CD14-positive monocyte (primary cell): ENCODE measurements around the gene STARD5. TPM values are rescaled to one million over a fixed set of nuclear protein-coding genes. Genes with fewer than 3 reads are reported as not detected.
A peak's percentile ranks its signal among the peaks of the same experiment; 100 is the strongest.

Experiments used
- DNase-seq, 3 donors: peaks; one replicate each; pipeline ENCODE4 v3.0.0-alpha.2; 2011 to 2022
- H2AFZ ChIP-seq: 2 replicates; pipeline ENCODE4 v1.6.0; 2012; ENCODE audit warnings: mild to moderate bottlenecking, low read depth, low read length, inconsistent platforms; ENCODE audit not compliant: insufficient read depth, poor library complexity, severe bottlenecking
- H3K27ac ChIP-seq, 2 donors: 1 replicate in 1 of 2; 2 replicates in 1 of 2; pipeline ENCODE4 v1.5.1; 2012 to 2013; ENCODE audit warnings: low read length in 2 of 2, control low read depth in 1 of 2, inconsistent platforms in 1 of 2, low read depth in 1 of 2, mild to moderate bottlenecking in 1 of 2
- H3K27me3 ChIP-seq, 2 donors: one replicate each; pipeline versions ENCODE4 v1.6.0 to v1.6.1; 2011 to 2013; ENCODE audit warnings: low read length in 2 of 2; ENCODE audit not compliant: control insufficient read depth in 2 of 2, insufficient read depth in 2 of 2
- H3K36me3 ChIP-seq, 2 donors: replicated peaks in 1 of 2; 1 replicate in 1 of 2; 2 replicates in 1 of 2; pipeline versions ENCODE4 v1.5.1 to v1.6.1; 2012 to 2013; ENCODE audit warnings: low read length in 2 of 2, control low read depth in 1 of 2, inconsistent platforms in 1 of 2, mild to moderate bottlenecking in 1 of 2; ENCODE audit not compliant: insufficient read depth in 2 of 2, control insufficient read depth in 1 of 2
- H3K4me1 ChIP-seq, 2 donors: 1 replicate in 1 of 2; 2 replicates in 1 of 2; pipeline versions ENCODE4 v1.5.1 to v1.6.1; 2012 to 2013; ENCODE audit warnings: low read length in 2 of 2, control low read depth in 1 of 2, inconsistent platforms in 1 of 2, mild to moderate bottlenecking in 1 of 2, moderate library complexity in 1 of 2; ENCODE audit not compliant: insufficient read depth in 2 of 2, control insufficient read depth in 1 of 2
- H3K4me2 ChIP-seq: replicated peaks from 2 replicates; pipeline ENCODE3; 2012; ENCODE audit warnings: low read length, moderate library complexity, mild to moderate bottlenecking; ENCODE audit not compliant: poor library complexity, severe bottlenecking; ENCODE audit errors: extremely low read depth
- H3K4me3 ChIP-seq, 3 experiments: fragments of 200-600 bp in 1 of 3; sonication (generic) in 1 of 3; replicated peaks in 1 of 3; 1 replicate in 2 of 3; 2 replicates in 1 of 3; pipeline ENCODE4 v1.5.1; 2011 to 2013; ENCODE audit warnings: low read length in 3 of 3, mild to moderate bottlenecking in 3 of 3, control low read depth in 2 of 3, low read depth in 2 of 3, inconsistent platforms in 1 of 3, moderate library complexity in 1 of 3
- H3K79me2 ChIP-seq: 2 replicates; pipeline ENCODE4 v1.6.0; 2012; ENCODE audit warnings: mild to moderate bottlenecking, control low read depth, inconsistent platforms, low read length, moderate library complexity; ENCODE audit not compliant: insufficient read depth
- H3K9ac ChIP-seq: 2 replicates; pipeline ENCODE4 v1.6.0; 2017; ENCODE audit warnings: low read length, mild to moderate bottlenecking; ENCODE audit not compliant: insufficient read depth, poor library complexity, severe bottlenecking
- H3K9me3 ChIP-seq, 2 donors: replicated peaks in 1 of 2; 1 replicate in 1 of 2; 2 replicates in 1 of 2; pipeline versions ENCODE4 v1.5.1 to v1.6.1; 2012 to 2013; ENCODE audit warnings: low read length in 2 of 2, control low read depth in 1 of 2; ENCODE audit not compliant: control insufficient read depth in 1 of 2, insufficient read depth in 1 of 2
- H4K20me1 ChIP-seq: 2 replicates; pipeline ENCODE4 v1.6.0; 2012; ENCODE audit warnings: mild to moderate bottlenecking, low read length, control low read depth, moderate library complexity; ENCODE audit not compliant: insufficient read depth
- H3K27ac Mint-ChIP-seq, 7 donors: one replicate each; pipeline ENCODE4 v1.8.0; 2020; ENCODE audit warnings: mild to moderate bottlenecking in 7 of 7, mixed read lengths in 7 of 7, moderate library complexity in 6 of 7, inconsistent platforms in 2 of 7
- H3K27me3 Mint-ChIP-seq, 3 donors: one replicate each; pipeline ENCODE4 v1.8.0; 2021 to 2022; ENCODE audit warnings: low read depth in 3 of 3, mild to moderate bottlenecking in 3 of 3, mixed read lengths in 3 of 3, moderate library complexity in 3 of 3, inconsistent platforms in 1 of 3
- H3K36me3 Mint-ChIP-seq, 2 donors: one replicate each; pipeline ENCODE4 v1.8.0; 2020; ENCODE audit warnings: mixed read lengths in 2 of 2, inconsistent platforms in 1 of 2, mild to moderate bottlenecking in 1 of 2
- H3K4me1 Mint-ChIP-seq: one replicate; pipeline ENCODE4 v1.8.0; 2020; ENCODE audit warnings: mild to moderate bottlenecking, mixed read lengths
- H3K4me3 Mint-ChIP-seq, 2 donors: one replicate each; pipeline ENCODE4 v1.8.0; 2020; ENCODE audit warnings: mild to moderate bottlenecking in 2 of 2, mixed read lengths in 2 of 2, moderate library complexity in 1 of 2
- H3K9me3 Mint-ChIP-seq, 7 donors: one replicate each; pipeline ENCODE4 v1.8.0; 2020 to 2022; ENCODE audit warnings: mixed read lengths in 7 of 7, mild to moderate bottlenecking in 6 of 7, moderate library complexity in 6 of 7, inconsistent platforms in 2 of 7
- CTCF ChIP-seq: fragments of 200-600 bp; IDR thresholded peaks from one replicate; pipeline ENCODE4 v1.8.0; 2022; ENCODE audit warnings: antibody characterized with exemption, mild to moderate bottlenecking
- WGBS: methylation state at CpG from one replicate; pipeline ENCODE4 v1.1.5; 2013; ENCODE audit warnings: missing lambda C conversion rate; ENCODE audit not compliant: insufficient coverage; 5-methylcytosine and 5-hydroxymethylcytosine counted together
- intact Hi-C, 2 donors: fragments of 100-400 bp; cut with micrococcal nuclease; formaldehyde crosslinking; loops; one replicate each; pipeline versions ENCODE4 v1.15.0 to v1.15.1; 2023
- polyA plus RNA-seq, 3 donors: library from polyadenylated mRNA; depleted of rRNA in 1 of 3; unstranded in 2 of 3; stranded (reverse) in 1 of 3; fragments of 300-500 nt in 2 of 3; fragments of >200 nt in 1 of 3; fragmentation: Illumina TruSeq in 2 of 3; gene quantifications; 1 replicate in 2 of 3; 2 replicates in 1 of 3; pipeline ENCODE4 v1.2.3, GENCODE V29; 2012 to 2021

Gene STARD5
- polyA plus RNA-seq, 3 donors: 1.5 to 15.1 (median 2.5) TPM

GRCh38 chr15:81299630-81300273 lies 24.2 kb downstream of the STARD5 start:
- intact Hi-C loops: loop anchor here in 1 of 2 donors (5.0 to 10.0 kb wide), 3 partner anchors 33 to 1325 kb away; partner anchors contain the start of genes BCL2A1 and TLNRD1
- peaks cover 35 to 47% of the 10 kb centered on the region in 2 donors for H3K36me3 ChIP-seq
- H3K27ac ChIP-seq: peak overlapping the region; percentile 49 to 97
- H2AFZ ChIP-seq: no peak overlapping the region
- H3K4me3 ChIP-seq: peak overlapping the region; percentile 67 to 91 (median 78)
- peak overlapping the region; percentile 98 to 99 (median 99) for H3K27ac Mint-ChIP-seq
- DNase-seq: no peak
- H3K9me3 ChIP-seq: no peaks in the 10 kb centered on the region
- H3K4me3 Mint-ChIP-seq: peak overlapping the region; percentile 97 to 99
- peak overlapping the region; percentile 91 for H3K4me2 ChIP-seq
- peaks cover 69% of the 10 kb centered on the region for H4K20me1 ChIP-seq
- H3K4me1 ChIP-seq: peaks cover 95 to 100% of the 10 kb centered on the region in 2 donors
- H3K9ac ChIP-seq: peak overlapping the region; percentile 84
- TF ChIP-seq CTCF: no peak
- peaks cover 57 to 68% of the 10 kb centered on the region in 2 donors for H3K36me3 Mint-ChIP-seq
- H3K4me1 Mint-ChIP-seq: peaks cover 99% of the 10 kb centered on the region
- no peaks in the 10 kb centered on the region for H3K9me3 Mint-ChIP-seq
- WGBS: 34% methylated on average over 13 of the region's 14 CpGs
- H3K79me2 ChIP-seq: peaks cover 84% of the 10 kb centered on the region
- H3K27me3 Mint-ChIP-seq: peaks cover 0 to 6% (median 2%) of the 10 kb centered on the region in 3 donors
- H3K27me3 ChIP-seq: no peaks in the 10 kb centered on the region

GRCh38 chr15:81299156-81299555 lies 24.8 kb downstream of the STARD5 start:
- peaks cover 95 to 100% of the 10 kb centered on the region in 2 donors for H3K4me1 ChIP-seq
- H4K20me1 ChIP-seq: peaks cover 63% of the 10 kb centered on the region
- peak overlapping the region; percentile 98 to 99 (median 99) for H3K27ac Mint-ChIP-seq
- WGBS: 60% methylated on average over 1 of the region's 3 CpGs
- H3K79me2 ChIP-seq: peaks cover 83% of the 10 kb centered on the region
- intact Hi-C loops: loop anchor here in 1 of 2 donors (5.0 to 10.0 kb wide), 2 partner anchors 33 to 294 kb away; partner anchors contain the start of gene TLNRD1
- H3K9me3 ChIP-seq: no peaks in the 10 kb centered on the region
- H3K27me3 Mint-ChIP-seq: peaks cover 0 to 7% (median 2%) of the 10 kb centered on the region in 3 donors
- TF ChIP-seq CTCF: no peak
- H3K27ac ChIP-seq: peak overlapping the region; percentile 92 to 97
- H3K9me3 Mint-ChIP-seq: no peaks in the 10 kb centered on the region
- no peak overlapping the region for H2AFZ ChIP-seq
- no peaks in the 10 kb centered on the region for H3K27me3 ChIP-seq
- peak overlapping the region; percentile 91 for H3K4me2 ChIP-seq
- H3K4me3 ChIP-seq: peak overlapping the region; percentile 67 to 91 (median 78)
- peaks cover 34 to 43% of the 10 kb centered on the region in 2 donors for H3K36me3 ChIP-seq
- peaks cover 51 to 62% of the 10 kb centered on the region in 2 donors for H3K36me3 Mint-ChIP-seq
- H3K4me1 Mint-ChIP-seq: peaks cover 99% of the 10 kb centered on the region
- peak overlapping the region; percentile 97 to 99 for H3K4me3 Mint-ChIP-seq
- DNase-seq: no peak
- peak overlapping the region; percentile 84 for H3K9ac ChIP-seq
